HG02938 (cell line): Measurements from ENCODE around the gene HUS1.
"Not testable (repeated sequence)": the region's sequence is repeated elsewhere in the genome, so short reads cannot be mapped to it uniquely, and the experiment has no call there.

Source experiments
- ATAC-seq: cut with Tn5 transposase; IDR thresholded peaks from one replicate; pipeline ENCODE4 v1.9.1; 2021; ENCODE audit warnings: mild to moderate bottlenecking, moderate library complexity; ENCODE audit not compliant: unreplicated experiment

Gene HUS1

GRCh38 chr7:47931005-47932004 lies 48.1 kb downstream of the HUS1 start:
- ATAC-seq, result no peak

GRCh38 chr7:47924266-47924665 lies 55.1 kb downstream of the HUS1 start:
- no peak for ATAC-seq

GRCh38 chr7:47923081-47923875 lies 56.1 kb downstream of the HUS1 start:
- not testable (repeated sequence) for ATAC-seq

GRCh38 chr7:47916514-47916913 lies 62.9 kb downstream of the HUS1 start:
- ATAC-seq, result not testable (repeated sequence)

- ATAC-seq, result no peak
Observed at GRCh38 chr7:47915616-47915976, 63.8 kb downstream of the HUS1 start.

- no peak for ATAC-seq
Observed at GRCh38 chr7:47914717-47915615, 64.4 kb downstream of the HUS1 start.
